ENCODE data around the gene PHOX2A. TPM values are rescaled to one million over a fixed set of nuclear protein-coding genes. Genes with fewer than 3 reads are reported as not detected.
A peak's percentile ranks its signal among the peaks of the same experiment; 100 is the strongest.

Gene PHOX2A
- total and polyA plus RNA-seq, 2 donors (not counting 1 experiment from before 2014, with no cell fraction given) = not detected

GRCh38 chr11:72239849-72240460, 4.0 kb downstream of the PHOX2A start:
- Histone ChIP-seq H2AFZ (ENCODE audit: insufficient read depth, low read depth, low read length, poor library complexity, severe bottlenecking) (no peak overlapping the region), H3K9ac (ENCODE audit: low read length) (peak overlapping the region; percentile 35), H3K36me3 (replicated peaks in 1 of 2; ENCODE audit: control extremely low read depth in 1 of 2, control insufficient read depth in 1 of 2, extremely low read depth in 1 of 2, insufficient read depth in 2 of 2, low read length in 1 of 2) (peaks cover 0 to 32% of the 10 kb centered on the region in 2 experiments), H3K4me3 (ENCODE audit: control extremely low read depth in 1 of 5, extremely low read depth in 1 of 5, insufficient read depth in 1 of 5, low read depth in 2 of 5, low read length in 4 of 5) (peak overlapping the region in 2 of 5 experiments; percentile 24 to 32), H3K9me3 (ENCODE audit: control extremely low read depth in 1 of 3, control insufficient read depth in 2 of 3, insufficient read depth in 1 of 3, low read length in 2 of 3) (peaks cover 0 to 23% (median 0%) of the 10 kb centered on the region in 3 donors), H3K27ac (ENCODE audit: low read length in 2 of 2) (no peak overlapping the region), H3K4me1 (ENCODE audit: control insufficient read depth in 2 of 2, insufficient read depth in 2 of 2, low read length in 2 of 2) (peaks cover 22 to 40% of the 10 kb centered on the region in 2 donors), H3K27me3 (replicated peaks in 1 of 4; ENCODE audit: control extremely low read depth in 1 of 4, control insufficient read depth in 3 of 4, insufficient read depth in 4 of 4, low read length in 3 of 4) (peaks cover 0 to 50% (median 30%) of the 10 kb centered on the region in 4 experiments), H3K4me2 (replicated peaks; ENCODE audit: low read depth, low read length, poor library complexity, severe bottlenecking) (peak overlapping the region; percentile 74), H4K20me1 (ENCODE audit: control insufficient read depth, insufficient read depth, low read length, poor library complexity, severe bottlenecking) (peaks cover 7% of the 10 kb centered on the region), H3K79me2 (ENCODE audit: control insufficient read depth, insufficient read depth, low read length) (no peaks in the 10 kb centered on the region)
- H3K27ac Mint-ChIP-seq = no peak overlapping the region
- H3K9me3 Mint-ChIP-seq (ENCODE audit: insufficient read depth) = no peaks in the 10 kb centered on the region
- TF ChIP-seq CTCF (IDR thresholded peaks at IDR 0.05) (no peak), EZH2 (IDR thresholded peaks at IDR 0.05; ENCODE audit: borderline replicate concordance, insufficient read depth, low read depth, low read length, poor library complexity, severe bottlenecking) (no peak)
- H3K4me1 Mint-ChIP-seq = peaks cover 30% of the 10 kb centered on the region
- peak; percentile 49 for DNase-seq
- ATAC-seq (ENCODE audit: low read depth) = peak; percentile 17
- WGBS (ENCODE audit: insufficient coverage) = 1% methylated on average over 69 of the region's 69 CpGs
- intact Hi-C loops (cut with micrococcal nuclease) = no loop called here
- POLR2A ChIA-PET = no interaction called here
- H3K4me3 Mint-ChIP-seq = peak overlapping the region; percentile 81
- H3K27me3 Mint-ChIP-seq = peaks cover 36% of the 10 kb centered on the region
- CTCF ChIA-PET = interaction anchor here (0.8 to 1.3 kb wide), 3 partner anchors 61 to 175 kb away, joined by 3 to 5 read pairs (median 3); no protein-coding TSS in a partner anchor

DNA sequence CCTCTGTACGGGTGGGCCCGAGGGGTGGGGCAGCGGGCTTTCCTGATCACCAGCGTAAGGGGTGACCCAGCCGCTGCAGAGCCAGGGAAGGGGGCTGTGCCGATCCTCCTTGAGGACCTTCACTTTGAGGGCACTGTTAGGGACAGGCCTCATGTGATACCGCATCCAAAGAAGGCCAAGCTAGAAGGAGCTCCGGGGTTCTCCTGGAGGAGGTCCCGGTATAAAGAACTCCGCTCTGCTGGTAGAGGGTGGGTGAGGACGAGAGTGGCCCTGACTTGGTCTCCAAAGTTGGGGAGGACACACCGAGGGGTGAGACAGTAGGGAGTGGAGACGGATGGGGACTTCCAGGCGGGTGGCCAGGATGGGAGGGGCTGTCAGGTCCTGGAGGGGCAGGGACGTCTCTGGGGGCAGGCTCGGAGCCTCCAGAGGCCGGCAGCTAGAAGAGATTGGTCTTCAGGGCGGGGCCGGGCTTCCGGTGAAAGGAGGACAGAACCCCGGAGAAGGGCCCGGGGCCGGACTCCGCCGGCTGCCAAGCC, 4.6 kb downstream of the PHOX2A start:
- H3K9me3 Mint-ChIP-seq (ENCODE audit: insufficient read depth) = no peaks in the 10 kb centered on the region
- H3K36me3 ChIP-seq (replicated peaks in 1 of 2; ENCODE audit: control extremely low read depth in 1 of 2, control insufficient read depth in 1 of 2, extremely low read depth in 1 of 2, insufficient read depth in 2 of 2, low read length in 1 of 2) = peaks cover 0 to 37% of the 10 kb centered on the region in 2 experiments
- H3K4me1 Mint-ChIP-seq = peaks cover 30% of the 10 kb centered on the region
- H3K4me2 ChIP-seq (replicated peaks; ENCODE audit: low read depth, low read length, poor library complexity, severe bottlenecking) = peak overlapping the region; percentile 74
- no peak for TF ChIP-seq EZH2 (IDR thresholded peaks at IDR 0.05; ENCODE audit: borderline replicate concordance, insufficient read depth, low read depth, low read length, poor library complexity, severe bottlenecking)
- TF ChIP-seq CTCF (IDR thresholded peaks at IDR 0.05) = no peak
- WGBS (ENCODE audit: insufficient coverage) = 14% methylated on average over 25 of the region's 25 CpGs
- DNase-seq = no peak
- peaks cover 0 to 45% (median 26%) of the 10 kb centered on the region in 4 experiments for H3K27me3 ChIP-seq (replicated peaks in 1 of 4; ENCODE audit: control extremely low read depth in 1 of 4, control insufficient read depth in 3 of 4, insufficient read depth in 4 of 4, low read length in 3 of 4)
- H3K9me3 ChIP-seq (ENCODE audit: control extremely low read depth in 1 of 3, control insufficient read depth in 2 of 3, insufficient read depth in 1 of 3, low read length in 2 of 3) = peaks cover 0 to 18% (median 0%) of the 10 kb centered on the region in 3 donors
- peaks cover 26 to 37% of the 10 kb centered on the region in 2 donors for H3K4me1 ChIP-seq (ENCODE audit: control insufficient read depth in 2 of 2, insufficient read depth in 2 of 2, low read length in 2 of 2)
- peak overlapping the region; percentile 66 for H3K27ac Mint-ChIP-seq
- no peak overlapping the region for H2AFZ ChIP-seq (ENCODE audit: insufficient read depth, low read depth, low read length, poor library complexity, severe bottlenecking)
- POLR2A ChIA-PET = no interaction called here
- no peak for ATAC-seq (ENCODE audit: low read depth)
- H3K4me3 ChIP-seq (ENCODE audit: control extremely low read depth in 1 of 5, extremely low read depth in 1 of 5, insufficient read depth in 1 of 5, low read depth in 2 of 5, low read length in 4 of 5) = peak overlapping the region in 1 of 5 experiments; percentile 24
- intact Hi-C loops (cut with micrococcal nuclease) = no loop called here
- H3K27ac ChIP-seq (ENCODE audit: low read length in 2 of 2) = no peak overlapping the region
- H4K20me1 ChIP-seq (ENCODE audit: control insufficient read depth, insufficient read depth, low read length, poor library complexity, severe bottlenecking) = peaks cover 7% of the 10 kb centered on the region
- no peaks in the 10 kb centered on the region for H3K79me2 ChIP-seq (ENCODE audit: control insufficient read depth, insufficient read depth, low read length)
- CTCF ChIA-PET = no interaction called here
- peaks cover 36% of the 10 kb centered on the region for H3K27me3 Mint-ChIP-seq
- peak overlapping the region; percentile 77 for H3K4me3 Mint-ChIP-seq
- H3K9ac ChIP-seq (ENCODE audit: low read length) = peak overlapping the region; percentile 35
